ENCODE measurements around the gene TUSC1. TPM values are rescaled to one million over a fixed set of nuclear protein-coding genes. Genes with fewer than 3 reads are reported as not detected.
"Not testable (repeated sequence)": the region's sequence is repeated elsewhere in the genome, so short reads cannot be mapped to it uniquely, and the experiment has no call there.

Gene TUSC1
- total RNA-seq, 6 experiments from 2014 or later, result 0.31 to 4.0 (median 3.2) TPM

- no peak overlapping the region for H3K27ac Mint-ChIP-seq
Observed at GRCh38 chr9:25684321-25684720, 6.1 kb upstream of the TUSC1 start.

GRCh38 chr9:25681266-25681665 is 3.0 kb upstream of the TUSC1 start:
- H3K4me3 Mint-ChIP-seq, result no peak overlapping the region; the same call in 1 of the 2 replicates
- no peak overlapping the region for H3K27ac Mint-ChIP-seq
- H3K36me3 Mint-ChIP-seq (ENCODE audit: low read depth), result no peaks in the 10 kb centered on the region
- H3K4me1 Mint-ChIP-seq (ENCODE audit: low read depth), result peaks cover 8% of the 10 kb centered on the region; the same call in 1 of the 2 replicates
- DNase-seq, result no peak
- peaks cover 24% of the 10 kb centered on the region for H3K9me3 Mint-ChIP-seq
- H3K27me3 Mint-ChIP-seq (ENCODE audit: insufficient read depth), result no peaks in the 10 kb centered on the region; the same call in 1 of the 2 replicates
- TF ChIP-seq, protein P1, sequence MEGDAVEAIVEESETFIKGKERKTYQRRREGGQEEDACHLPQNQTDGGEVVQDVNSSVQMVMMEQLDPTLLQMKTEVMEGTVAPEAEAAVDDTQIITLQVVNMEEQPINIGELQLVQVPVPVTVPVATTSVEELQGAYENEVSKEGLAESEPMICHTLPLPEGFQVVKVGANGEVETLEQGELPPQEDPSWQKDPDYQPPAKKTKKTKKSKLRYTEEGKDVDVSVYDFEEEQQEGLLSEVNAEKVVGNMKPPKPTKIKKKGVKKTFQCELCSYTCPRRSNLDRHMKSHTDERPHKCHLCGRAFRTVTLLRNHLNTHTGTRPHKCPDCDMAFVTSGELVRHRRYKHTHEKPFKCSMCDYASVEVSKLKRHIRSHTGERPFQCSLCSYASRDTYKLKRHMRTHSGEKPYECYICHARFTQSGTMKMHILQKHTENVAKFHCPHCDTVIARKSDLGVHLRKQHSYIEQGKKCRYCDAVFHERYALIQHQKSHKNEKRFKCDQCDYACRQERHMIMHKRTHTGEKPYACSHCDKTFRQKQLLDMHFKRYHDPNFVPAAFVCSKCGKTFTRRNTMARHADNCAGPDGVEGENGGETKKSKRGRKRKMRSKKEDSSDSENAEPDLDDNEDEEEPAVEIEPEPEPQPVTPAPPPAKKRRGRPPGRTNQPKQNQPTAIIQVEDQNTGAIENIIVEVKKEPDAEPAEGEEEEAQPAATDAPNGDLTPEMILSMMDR (IDR thresholded peaks at IDR 0.05), result no peak

More at GRCh38 chr9:25684321-25684720, 6.1 kb upstream of the TUSC1 start:
- no peaks in the 10 kb centered on the region for H3K36me3 Mint-ChIP-seq (ENCODE audit: low read depth)
- H3K9me3 Mint-ChIP-seq, result peaks cover 16% of the 10 kb centered on the region
- H3K4me1 Mint-ChIP-seq (ENCODE audit: low read depth), result peaks cover 8% of the 10 kb centered on the region; the same call in 1 of the 2 replicates
- H3K4me3 Mint-ChIP-seq, result no peak overlapping the region
- DNase-seq, result no peak
- TF ChIP-seq, protein P1 (IDR thresholded peaks at IDR 0.05), result no peak
- H3K27me3 Mint-ChIP-seq (ENCODE audit: insufficient read depth), result no peaks in the 10 kb centered on the region; the same call in 1 of the 2 replicates

DNA sequence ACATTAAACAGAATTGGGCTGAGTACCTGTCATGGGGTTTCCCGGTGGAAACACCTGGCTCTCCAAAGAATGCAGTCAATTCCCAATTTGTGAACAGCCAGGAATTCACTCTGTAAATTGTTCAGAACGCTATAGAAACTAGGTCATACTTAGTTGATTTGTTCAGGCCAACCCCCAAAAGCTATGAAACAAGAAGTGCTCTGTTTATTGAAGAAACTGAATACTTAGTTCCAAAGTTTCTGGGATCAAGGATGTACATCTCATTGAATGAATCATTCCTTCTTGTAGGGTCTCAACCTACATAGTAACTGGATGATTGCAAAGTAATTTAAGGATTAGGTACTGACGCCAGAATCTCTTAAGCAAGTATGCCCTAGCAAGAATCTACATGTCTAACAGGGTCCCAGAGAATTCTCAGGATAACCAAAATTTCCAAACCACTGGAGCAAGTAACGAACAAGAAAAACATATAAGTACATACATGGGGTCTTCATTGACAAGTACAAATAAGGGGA is 659 bp upstream of the TUSC1 start:
- Mint-ChIP-seq H3K36me3 (ENCODE audit: low read depth) (no peaks in the 10 kb centered on the region), H3K27ac (peak overlapping the region; percentile 41; the same call in 1 of the 2 replicates), H3K4me1 (ENCODE audit: low read depth) (peaks cover 8% of the 10 kb centered on the region; the same call in 1 of the 2 replicates), H3K4me3 (peak overlapping the region; percentile 72; the same call in 1 of the 2 replicates), H3K27me3 (ENCODE audit: insufficient read depth) (no peaks in the 10 kb centered on the region), H3K9me3 (peaks cover 15% of the 10 kb centered on the region; the same call in 1 of the 2 replicates)
- no peak for DNase-seq
- TF ChIP-seq, protein P1 (IDR thresholded peaks at IDR 0.05), result no peak

DNA sequence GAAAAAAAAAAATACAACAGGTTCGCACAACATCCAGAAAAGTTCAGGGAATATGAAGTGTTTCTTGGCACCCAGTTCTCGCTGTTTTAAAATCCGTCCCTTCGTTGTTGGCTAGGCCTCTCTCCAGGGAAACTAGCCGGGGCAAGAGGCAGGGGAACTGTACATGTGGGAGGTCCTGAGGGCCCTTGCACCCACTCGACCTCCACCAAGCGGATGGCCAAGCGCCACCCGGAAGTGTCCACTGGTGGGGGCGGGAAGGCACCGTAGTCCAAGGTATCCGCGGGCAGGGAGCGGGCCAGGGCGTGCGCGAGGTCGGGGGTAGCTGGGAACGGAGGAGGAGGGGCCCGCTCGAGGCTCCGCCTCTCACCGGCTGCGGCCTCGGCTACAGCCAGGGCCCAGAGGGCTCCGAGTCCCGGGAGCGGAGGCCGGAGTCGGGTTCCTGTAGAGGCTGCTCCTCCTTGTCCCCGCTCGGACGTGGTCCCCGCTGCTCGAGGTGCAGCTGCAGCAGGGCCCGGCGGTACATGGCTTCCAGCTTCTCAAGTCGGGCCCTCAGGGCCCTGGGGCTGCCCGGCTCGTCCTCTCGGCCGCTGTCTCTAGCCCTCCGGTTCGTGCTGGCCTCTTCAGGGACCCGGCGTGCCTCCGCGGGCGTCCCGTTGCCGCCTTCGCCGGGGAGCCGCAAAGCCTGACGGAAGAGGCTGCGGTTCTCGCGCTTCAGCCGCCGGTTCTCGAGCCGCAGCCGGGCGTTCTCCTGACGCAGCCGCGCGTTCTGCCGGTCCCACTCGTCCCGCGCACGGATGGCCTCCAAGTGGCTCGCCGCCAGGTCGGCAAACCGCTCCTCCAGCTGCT is 720 bp downstream of the TUSC1 start:
- Mint-ChIP-seq H3K36me3 (ENCODE audit: low read depth) (no peaks in the 10 kb centered on the region), H3K9me3 (peaks cover 8% of the 10 kb centered on the region; the same call in 1 of the 2 replicates), H3K27me3 (ENCODE audit: insufficient read depth) (no peaks in the 10 kb centered on the region), H3K4me3 (peak overlapping the region; percentile 82; the same call in 1 of the 2 replicates), H3K27ac (peak overlapping the region; percentile 70; the same call in 1 of the 2 replicates), H3K4me1 (ENCODE audit: low read depth) (peaks cover 8% of the 10 kb centered on the region; the same call in 1 of the 2 replicates)
- TF ChIP-seq, protein P1 (IDR thresholded peaks at IDR 0.05), result no peak
- DNase-seq, result no peak

DNA sequence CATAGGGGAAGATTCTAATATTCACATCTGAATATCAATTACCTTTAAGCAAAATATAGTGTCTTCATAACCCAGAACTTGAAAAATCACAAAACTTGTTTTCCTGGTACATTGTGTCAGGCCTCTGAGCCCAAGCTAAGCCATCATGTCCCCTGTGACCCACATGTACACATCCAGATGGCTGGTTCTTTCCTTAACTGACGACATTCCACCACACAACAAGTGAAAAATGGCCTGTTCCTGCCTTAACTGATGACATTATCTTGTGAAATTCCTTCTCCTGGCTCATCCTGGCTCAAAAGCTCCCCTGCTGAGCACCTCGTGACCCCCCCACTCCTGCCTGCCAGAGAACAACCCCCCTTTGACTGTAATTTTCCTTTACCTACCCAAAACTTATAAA is 2.4 kb downstream of the TUSC1 start:
- H3K27ac Mint-ChIP-seq; H3K4me3 Mint-ChIP-seq; H3K36me3 Mint-ChIP-seq (ENCODE audit: low read depth); H3K9me3 Mint-ChIP-seq; H3K27me3 Mint-ChIP-seq (ENCODE audit: insufficient read depth); H3K4me1 Mint-ChIP-seq (ENCODE audit: low read depth); DNase-seq: not testable (repeated sequence)

DNA sequence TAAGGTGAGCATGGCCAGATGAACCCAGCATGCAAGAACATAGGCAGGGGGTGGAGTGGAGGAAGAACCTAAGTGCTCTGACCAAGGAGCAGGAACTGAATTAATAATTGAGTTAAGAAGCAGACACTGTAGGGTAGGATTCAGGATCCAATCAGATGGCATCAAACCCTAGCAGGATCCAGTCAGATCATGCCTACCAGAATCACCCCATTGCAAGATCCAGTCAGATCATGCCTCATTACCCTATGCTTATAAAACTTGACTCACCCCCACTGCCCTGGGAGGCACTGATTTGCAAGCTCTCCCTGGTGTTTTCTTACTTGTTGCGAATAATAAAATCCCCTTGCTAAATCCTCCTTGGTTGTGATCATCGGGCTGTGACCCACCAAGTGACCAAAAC is 19.7 kb downstream of the TUSC1 start:
- H3K9me3 Mint-ChIP-seq, result peaks cover 11% of the 10 kb centered on the region
- H3K4me3 Mint-ChIP-seq, result no peak overlapping the region
- TF ChIP-seq, protein P1 (IDR thresholded peaks at IDR 0.05), result no peak
- H3K36me3 Mint-ChIP-seq (ENCODE audit: low read depth), result no peaks in the 10 kb centered on the region
- no peaks in the 10 kb centered on the region for H3K27me3 Mint-ChIP-seq (ENCODE audit: insufficient read depth)
- H3K4me1 Mint-ChIP-seq (ENCODE audit: low read depth), result no peaks in the 10 kb centered on the region
- no peak overlapping the region for H3K27ac Mint-ChIP-seq
- no peak for DNase-seq
